ENCODE data around the gene ADGRV1. TPM values are rescaled to one million over a fixed set of nuclear protein-coding genes. Genes with fewer than 3 reads are reported as not detected.
A peak's percentile ranks its signal among the peaks of the same experiment; 100 is the strongest.
"Not testable (repeated sequence)": the region's sequence is repeated elsewhere in the genome, so short reads cannot be mapped to it uniquely, and the experiment has no call there.

ADGRV1 gene
- total and polyA plus RNA-seq, 12 donors: 0.03 to 1.4 (median 0.44) TPM; not detected in 6

- ATAC-seq (no peak), DNase-seq (no peak)
- Histone ChIP-seq H3K27ac (no peak overlapping the region), H3K36me3 (no peaks in the 10 kb centered on the region), H3K9me3 (peaks cover 0 to 4% (median 0%) of the 10 kb centered on the region in 11 donors), H3K27me3 (no peaks in the 10 kb centered on the region), H3K4me3 (no peak overlapping the region), H3K4me1 (peaks cover 0 to 25% (median 0%) of the 10 kb centered on the region in 9 donors)
- intact Hi-C loops (cut with DNase I): no loop called here
- 86% methylated on average over 2 of the region's 2 CpGs for WGBS, 2 donors
- no peak for TF ChIP-seq CTCF (IDR thresholded peaks at IDR 0.05)
These were observed 491.2 kb downstream of the ADGRV1 start for GRCh38 chr5:91049800-91050199.

- ATAC-seq; DNase-seq; H3K9me3 ChIP-seq; H3K36me3 ChIP-seq; H3K4me3 ChIP-seq; H3K27me3 ChIP-seq; intact Hi-C loops (cut with DNase I): not testable (repeated sequence)
- peaks cover 0 to 30% (median 2%) of the 10 kb centered on the region in 9 donors for H3K4me1 ChIP-seq
- H3K27ac ChIP-seq: peak overlapping the region in 2 of 10 donors; percentile 54 to 55
- 96 to 98% methylated on average over 8 of the region's 8 CpGs for WGBS, 2 donors
These were observed 493.8 kb downstream of the ADGRV1 start for GRCh38 chr5:91052411-91052810.

GRCh38 chr5:91052977-91053740 lies 494.6 kb downstream of the ADGRV1 start:
- no peaks in the 10 kb centered on the region for H3K36me3 ChIP-seq
- DNase-seq: no peak
- peak in 2 of 8 donors; percentile 31 to 44 for ATAC-seq
- intact Hi-C loops (cut with DNase I): no loop called here
- no peaks in the 10 kb centered on the region for H3K27me3 ChIP-seq
- H3K27ac ChIP-seq: peak overlapping the region in 3 of 10 donors; percentile 21 to 55 (median 54)
- H3K4me3 ChIP-seq: no peak overlapping the region
- WGBS, 2 donors: 53 to 67% methylated on average over 4 of the region's 4 CpGs
- peaks cover 0 to 37% (median 9%) of the 10 kb centered on the region in 9 donors for H3K4me1 ChIP-seq
- no peak for TF ChIP-seq CTCF (IDR thresholded peaks at IDR 0.05)
- H3K9me3 ChIP-seq: no peaks in the 10 kb centered on the region

GRCh38 chr5:91053741-91054025 lies 495.1 kb downstream of the ADGRV1 start:
- Histone ChIP-seq H3K4me3 (no peak overlapping the region), H3K9me3 (no peaks in the 10 kb centered on the region), H3K27me3 (no peaks in the 10 kb centered on the region), H3K27ac (peak overlapping the region in 3 of 10 donors; percentile 21 to 55 (median 54)), H3K4me1 (peaks cover 0 to 43% (median 9%) of the 10 kb centered on the region in 9 donors), H3K36me3 (no peaks in the 10 kb centered on the region)
- no peak for ATAC-seq
- no peak for TF ChIP-seq CTCF (IDR thresholded peaks at IDR 0.05)
- 68 to 83% methylated on average over 1 of the region's 1 CpG for WGBS, 2 donors
- DNase-seq: no peak
- intact Hi-C loops (cut with DNase I): no loop called here

- ATAC-seq: peak in 2 of 8 donors; percentile 63 to 73
- intact Hi-C loops (cut with DNase I): no loop called here
- Histone ChIP-seq H3K4me1 (peaks cover 0 to 42% (median 9%) of the 10 kb centered on the region in 9 donors), H3K27ac (no peak overlapping the region), H3K4me3 (no peak overlapping the region), H3K36me3 (no peaks in the 10 kb centered on the region), H3K9me3 (no peaks in the 10 kb centered on the region), H3K27me3 (no peaks in the 10 kb centered on the region)
- TF ChIP-seq CTCF (IDR thresholded peaks at IDR 0.05): no peak
- DNase-seq: no peak
- 0 to 15% methylated on average over 1 of the region's 1 CpG for WGBS, 2 donors
These were observed 499.6 kb downstream of the ADGRV1 start for GRCh38 chr5:91058155-91058554.

All from heart right ventricle (tissue), 16 donors.